ENCODE data around the gene ARL15.

- TF ChIP-seq CTCF (IDR thresholded peaks at IDR 0.05) (no peak), POLR2A (IDR thresholded peaks at IDR 0.05) (no peak)
These were observed 162.1 kb downstream of the ARL15 start for GRCh38 chr5:54148067-54148845.
